Gastrocnemius medialis (tissue), 4 donors: ENCODE measurements around the gene TM4SF1.

Experiments used
- POLR2A ChIP-seq, 2 donors: fragments of 450-650 bp; IDR thresholded peaks; one replicate each; pipeline ENCODE4 v1.6.1; 2017; ENCODE audit warnings: antibody characterized with exemption in 2 of 2, mild to moderate bottlenecking in 2 of 2, moderate library complexity in 2 of 2
- TF ChIP-seq, protein P1 (sequence below), 5 experiments: fragments of 450-650 bp in 3 of 5; fragments of 200-600 bp in 2 of 5; sonication (generic) in 2 of 5; IDR thresholded peaks in 4 of 5; conservative IDR thresholded peaks in 1 of 5; 1 replicate in 4 of 5; 2 replicates in 1 of 5; pipeline ENCODE4 v1.5.1; 2016 to 2019; ENCODE audit warnings: antibody characterized with exemption in 5 of 5, mild to moderate bottlenecking in 3 of 5, moderate library complexity in 3 of 5

DNA sequence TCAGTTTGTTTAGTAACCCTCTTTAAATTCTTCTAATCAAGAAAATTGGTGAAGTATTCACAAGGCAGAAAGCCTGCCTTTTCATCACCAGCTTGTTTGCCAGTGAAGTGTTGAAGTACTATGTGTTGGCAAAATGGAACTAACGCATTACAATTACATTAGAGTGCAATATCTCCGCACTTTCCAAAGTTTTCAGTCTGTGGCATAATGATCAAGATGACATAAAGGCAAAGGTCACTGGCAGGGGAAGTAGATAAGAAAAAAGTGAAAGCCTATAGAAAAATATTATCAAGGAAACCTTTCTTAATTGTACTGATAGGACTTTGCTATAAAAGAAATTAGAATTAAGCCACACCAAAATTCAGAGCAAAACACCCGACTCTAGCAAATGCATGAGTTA is 25.0 kb upstream of the TM4SF1 start:
- TF ChIP-seq, protein P1, sequence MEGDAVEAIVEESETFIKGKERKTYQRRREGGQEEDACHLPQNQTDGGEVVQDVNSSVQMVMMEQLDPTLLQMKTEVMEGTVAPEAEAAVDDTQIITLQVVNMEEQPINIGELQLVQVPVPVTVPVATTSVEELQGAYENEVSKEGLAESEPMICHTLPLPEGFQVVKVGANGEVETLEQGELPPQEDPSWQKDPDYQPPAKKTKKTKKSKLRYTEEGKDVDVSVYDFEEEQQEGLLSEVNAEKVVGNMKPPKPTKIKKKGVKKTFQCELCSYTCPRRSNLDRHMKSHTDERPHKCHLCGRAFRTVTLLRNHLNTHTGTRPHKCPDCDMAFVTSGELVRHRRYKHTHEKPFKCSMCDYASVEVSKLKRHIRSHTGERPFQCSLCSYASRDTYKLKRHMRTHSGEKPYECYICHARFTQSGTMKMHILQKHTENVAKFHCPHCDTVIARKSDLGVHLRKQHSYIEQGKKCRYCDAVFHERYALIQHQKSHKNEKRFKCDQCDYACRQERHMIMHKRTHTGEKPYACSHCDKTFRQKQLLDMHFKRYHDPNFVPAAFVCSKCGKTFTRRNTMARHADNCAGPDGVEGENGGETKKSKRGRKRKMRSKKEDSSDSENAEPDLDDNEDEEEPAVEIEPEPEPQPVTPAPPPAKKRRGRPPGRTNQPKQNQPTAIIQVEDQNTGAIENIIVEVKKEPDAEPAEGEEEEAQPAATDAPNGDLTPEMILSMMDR (IDR thresholded peaks at IDR 0.05 in 4 of 5, conservative IDR thresholded peaks at IDR 0.05 in 1 of 5): no peak
- no peak for TF ChIP-seq POLR2A (IDR thresholded peaks at IDR 0.05)
